ENCODE results near the gene KLHL40. TPM values are rescaled to one million over a fixed set of nuclear protein-coding genes. Genes with fewer than 3 reads are reported as not detected.

Gene KLHL40
- polyA plus RNA-seq, 1 experiment, result not detected

GRCh38 chr3:42739401-42740158, 54.2 kb downstream of the KLHL40 start:
- H3K27ac ChIP-seq (ENCODE audit: low read depth, low read length), result no peak overlapping the region
- no peak for DNase-seq (ENCODE audit: low read depth, low spot score)
- CTCF ChIA-PET, result interaction anchor here (1.3 kb wide), 1 partner anchor 191 kb away, joined by 3 read pairs; no protein-coding TSS in a partner anchor
- peaks cover 4% of the 10 kb centered on the region for H3K27me3 ChIP-seq (ENCODE audit: control insufficient read depth, insufficient read depth, low read length)
- no peak overlapping the region for H3K4me3 ChIP-seq (ENCODE audit: low read depth, low read length)
- no peaks in the 10 kb centered on the region for H3K9me3 ChIP-seq (ENCODE audit: control insufficient read depth, insufficient read depth, low read length)
- TF ChIP-seq CTCF (IDR thresholded peaks at IDR 0.05; ENCODE audit: low read depth, low read length), result no peak
- POLR2A ChIA-PET, result no interaction called here

- no peak for TF ChIP-seq CTCF (IDR thresholded peaks at IDR 0.05; ENCODE audit: low read depth, low read length)
- DNase-seq (ENCODE audit: low read depth, low spot score), result no peak
- Histone ChIP-seq H3K4me3 (ENCODE audit: low read depth, low read length) (no peak overlapping the region), H3K9me3 (ENCODE audit: control insufficient read depth, insufficient read depth, low read length) (no peaks in the 10 kb centered on the region), H3K27ac (ENCODE audit: low read depth, low read length) (no peak overlapping the region), H3K27me3 (ENCODE audit: control insufficient read depth, insufficient read depth, low read length) (no peaks in the 10 kb centered on the region)
- ChIA-PET POLR2A (no interaction called here), CTCF (interaction anchor here (4.7 kb wide), 1 partner anchor 14 kb away, joined by 25 read pairs; no protein-coding TSS in a partner anchor)
These were observed 56.5 kb downstream of the KLHL40 start for GRCh38 chr3:42741796-42742195.

Other genes starting within 250 kb of the KLHL40 start
- gene VIPR1, start 182.9 kb upstream of the KLHL40 start, polyA plus RNA-seq (2011; rRNA removed), result not detected in 2 replicates
- gene SEC22C, start 103.6 kb upstream of the KLHL40 start, polyA plus RNA-seq (2011; rRNA removed), result 32.3 and 33.0 TPM in 2 replicates
- 28.1 and 36.0 TPM in 2 replicates for gene SS18L2, start 94.7 kb upstream of the KLHL40 start, polyA plus RNA-seq (2011; rRNA removed)
- 40.2 and 56.2 TPM in 2 replicates for gene NKTR, start 84.9 kb upstream of the KLHL40 start, polyA plus RNA-seq (2011; rRNA removed)
- 7.8 and 11.8 TPM in 2 replicates for gene ZBTB47, start 31.8 kb upstream of the KLHL40 start, polyA plus RNA-seq (2011; rRNA removed)
- gene HHATL, start 17.3 kb downstream of the KLHL40 start, polyA plus RNA-seq (2011; rRNA removed), result not detected in 2 replicates
- gene CCDC13, start 87.7 kb downstream of the KLHL40 start, polyA plus RNA-seq (2011; rRNA removed), result 0.20 TPM in 1 of 2 replicates, not detected in the other
- gene HIGD1A, start 119.0 kb downstream of the KLHL40 start, polyA plus RNA-seq (2011; rRNA removed), result 158 and 225 TPM in 2 replicates
- gene ACKR2, start 123.9 kb downstream of the KLHL40 start, polyA plus RNA-seq (2011; rRNA removed), result 0.04 TPM in 1 of 2 replicates, not detected in the other
- gene CYP8B1, start 190.3 kb downstream of the KLHL40 start, polyA plus RNA-seq (2011; rRNA removed), result not detected in 2 replicates
- 1.3 TPM in 2 replicates for gene ZNF662, start 220.6 kb downstream of the KLHL40 start, polyA plus RNA-seq (2011; rRNA removed)